Bronchial epithelial cell (primary cell): ENCODE measurements around the gene GATAD2A. TPM values are rescaled to one million over a fixed set of nuclear protein-coding genes. Genes with fewer than 3 reads are reported as not detected.
"Not testable (repeated sequence)": the region's sequence is repeated elsewhere in the genome, so short reads cannot be mapped to it uniquely, and the experiment has no call there.

Source experiments
- DNase-seq: peaks from one replicate; pipeline ENCODE4 v3.0.0-alpha.2; 2010; ENCODE audit warnings: low read depth
- FAIRE-seq: peaks from 2 replicates; lab custom pipeline; 2011; peaks lifted over from hg19 to GRCh38; lab: Jason Lieb, UNC
- H3K27me3 ChIP-seq: 2 replicates; pipeline ENCODE4 v1.5.1; 2011; ENCODE audit warnings: low read length; ENCODE audit not compliant: control insufficient read depth, insufficient read depth
- H3K36me3 ChIP-seq: 2 replicates; pipeline ENCODE4 v1.5.1; 2011; ENCODE audit warnings: low read length; ENCODE audit not compliant: control insufficient read depth, insufficient read depth
- H3K4me3 ChIP-seq: 2 replicates; pipeline ENCODE4 v1.5.1; 2011; ENCODE audit warnings: mild to moderate bottlenecking, low read depth, low read length, control low read depth
- total RNA-seq: library from RNA; depleted of rRNA; stranded (reverse); fragments of >200 nt; gene quantifications from 2 replicates; pipeline ENCODE4 v1.2.1, GENCODE V29; 2014
- TF ChIP-seq, protein P1 (sequence below): IDR thresholded peaks from 2 replicates; pipeline ENCODE4 v1.5.1; 2011; ENCODE audit warnings: mild to moderate bottlenecking, moderate library complexity, low read length, control low read depth, inconsistent platforms; ENCODE audit not compliant: insufficient read depth, severe bottlenecking

The GATAD2A gene
- total RNA-seq, 1 donor from 2014 or later = 48.4 TPM

DNA sequence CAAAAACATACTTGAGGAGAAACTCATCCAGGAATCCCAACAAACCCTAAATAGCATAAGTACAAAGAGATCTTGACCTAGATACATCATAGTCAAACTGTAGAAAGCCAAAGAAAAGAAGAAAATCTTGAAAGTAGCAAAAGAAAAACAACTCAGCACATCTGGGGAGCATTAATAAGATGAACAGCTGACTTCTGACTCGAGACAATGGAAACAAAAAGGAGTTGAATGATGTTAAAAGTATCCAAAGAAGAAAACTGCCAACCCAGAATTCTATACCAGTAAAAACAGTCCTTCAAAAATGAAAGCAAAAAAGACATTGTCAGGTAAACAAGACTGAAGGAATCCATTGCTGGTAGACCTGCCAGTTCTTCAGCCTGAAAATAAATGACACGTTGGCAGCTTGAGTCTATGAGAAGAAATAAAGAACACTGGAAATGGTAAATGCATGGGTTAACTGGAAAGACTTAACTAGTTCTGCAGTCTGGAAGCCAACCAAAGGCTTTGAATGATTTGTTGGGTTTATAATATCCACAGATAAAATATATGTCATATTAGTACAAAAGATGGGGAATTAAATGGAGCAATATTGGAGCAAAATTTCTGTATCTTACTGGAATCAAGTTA lies 63.1 kb downstream of the GATAD2A start:
- TF ChIP-seq, protein P1, sequence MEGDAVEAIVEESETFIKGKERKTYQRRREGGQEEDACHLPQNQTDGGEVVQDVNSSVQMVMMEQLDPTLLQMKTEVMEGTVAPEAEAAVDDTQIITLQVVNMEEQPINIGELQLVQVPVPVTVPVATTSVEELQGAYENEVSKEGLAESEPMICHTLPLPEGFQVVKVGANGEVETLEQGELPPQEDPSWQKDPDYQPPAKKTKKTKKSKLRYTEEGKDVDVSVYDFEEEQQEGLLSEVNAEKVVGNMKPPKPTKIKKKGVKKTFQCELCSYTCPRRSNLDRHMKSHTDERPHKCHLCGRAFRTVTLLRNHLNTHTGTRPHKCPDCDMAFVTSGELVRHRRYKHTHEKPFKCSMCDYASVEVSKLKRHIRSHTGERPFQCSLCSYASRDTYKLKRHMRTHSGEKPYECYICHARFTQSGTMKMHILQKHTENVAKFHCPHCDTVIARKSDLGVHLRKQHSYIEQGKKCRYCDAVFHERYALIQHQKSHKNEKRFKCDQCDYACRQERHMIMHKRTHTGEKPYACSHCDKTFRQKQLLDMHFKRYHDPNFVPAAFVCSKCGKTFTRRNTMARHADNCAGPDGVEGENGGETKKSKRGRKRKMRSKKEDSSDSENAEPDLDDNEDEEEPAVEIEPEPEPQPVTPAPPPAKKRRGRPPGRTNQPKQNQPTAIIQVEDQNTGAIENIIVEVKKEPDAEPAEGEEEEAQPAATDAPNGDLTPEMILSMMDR = no peak
- peaks cover 27% of the 10 kb centered on the region for H3K36me3 ChIP-seq
- no peak for FAIRE-seq

DNA sequence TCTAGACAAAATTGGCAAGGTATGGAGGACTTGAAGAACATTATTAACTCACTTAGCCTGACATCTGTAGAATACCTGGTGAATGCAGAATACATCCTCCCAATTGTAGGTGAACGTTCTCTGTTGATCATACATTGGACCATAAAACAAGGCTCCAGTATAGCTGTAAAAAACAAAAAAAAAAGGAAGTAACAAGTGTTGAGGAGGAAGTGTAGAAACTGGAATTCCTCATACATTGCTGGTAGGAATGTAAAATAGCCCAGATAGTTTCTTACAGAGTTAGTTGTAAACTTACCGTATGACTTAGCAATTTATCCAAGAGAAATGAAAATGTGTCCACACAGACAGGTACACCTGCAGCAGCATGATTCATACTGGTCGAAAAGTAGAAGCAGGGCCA lies 65.1 kb downstream of the GATAD2A start:
- FAIRE-seq = no peak
- no peak for DNase-seq
- Histone ChIP-seq H3K36me3 (peaks cover 21% of the 10 kb centered on the region), H3K27me3 (no peaks in the 10 kb centered on the region), H3K4me3 (no peak overlapping the region)
- TF ChIP-seq, protein P1 = no peak

More for the DNA sequence above, 63.1 kb downstream of the GATAD2A start:
- H3K27me3 ChIP-seq = no peaks in the 10 kb centered on the region
- DNase-seq = no peak
- H3K4me3 ChIP-seq = no peak overlapping the region

DNA sequence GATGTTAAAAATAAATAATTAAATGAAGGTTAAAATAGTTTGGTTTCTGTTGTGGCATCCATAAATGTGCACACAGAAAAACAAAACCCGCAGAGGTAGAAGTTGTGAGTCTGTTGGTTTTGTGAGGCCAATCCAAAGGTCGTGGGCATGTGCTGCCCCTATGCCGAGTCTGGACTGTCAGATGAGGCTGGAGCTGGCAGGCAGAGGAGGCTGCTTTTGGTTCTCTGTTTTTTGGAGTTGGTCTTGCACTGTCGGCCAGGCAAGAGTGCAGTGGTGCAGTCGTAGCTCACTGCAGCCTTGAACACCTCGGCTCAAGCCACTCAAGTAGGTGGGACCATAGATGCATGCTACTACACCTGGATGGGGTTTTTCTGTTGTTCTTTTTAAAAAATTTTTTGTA lies 66.2 kb downstream of the GATAD2A start:
- DNase-seq (no peak), FAIRE-seq (no peak)
- H3K27me3 ChIP-seq = no peaks in the 10 kb centered on the region
- TF ChIP-seq, protein P1 = no peak
- no peak overlapping the region for H3K4me3 ChIP-seq
- peaks cover 12% of the 10 kb centered on the region for H3K36me3 ChIP-seq

DNA sequence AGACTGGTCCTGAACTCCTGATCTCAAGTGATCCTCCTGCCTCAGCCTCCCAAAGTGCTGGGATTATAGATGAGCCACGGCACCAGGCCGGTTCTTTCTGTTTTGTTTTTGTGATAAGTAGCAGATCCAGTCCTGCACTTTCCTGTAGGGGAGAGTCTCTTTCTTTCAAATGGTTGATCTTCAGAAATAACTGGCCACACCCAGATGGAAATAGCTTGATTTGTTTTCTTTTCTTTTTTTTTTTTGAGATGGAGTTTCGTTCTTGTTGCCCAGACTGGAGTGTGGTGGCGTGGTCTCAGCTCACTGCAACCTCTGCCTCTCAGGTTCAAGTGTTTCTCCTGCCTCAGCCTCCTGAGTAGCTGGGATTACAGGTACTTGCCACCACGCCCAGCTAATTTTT lies 66.6 kb downstream of the GATAD2A start:
- FAIRE-seq, H3K4me3 ChIP-seq, H3K27me3 ChIP-seq, DNase-seq: not testable (repeated sequence)
- H3K36me3 ChIP-seq = peaks cover 12% of the 10 kb centered on the region

DNA sequence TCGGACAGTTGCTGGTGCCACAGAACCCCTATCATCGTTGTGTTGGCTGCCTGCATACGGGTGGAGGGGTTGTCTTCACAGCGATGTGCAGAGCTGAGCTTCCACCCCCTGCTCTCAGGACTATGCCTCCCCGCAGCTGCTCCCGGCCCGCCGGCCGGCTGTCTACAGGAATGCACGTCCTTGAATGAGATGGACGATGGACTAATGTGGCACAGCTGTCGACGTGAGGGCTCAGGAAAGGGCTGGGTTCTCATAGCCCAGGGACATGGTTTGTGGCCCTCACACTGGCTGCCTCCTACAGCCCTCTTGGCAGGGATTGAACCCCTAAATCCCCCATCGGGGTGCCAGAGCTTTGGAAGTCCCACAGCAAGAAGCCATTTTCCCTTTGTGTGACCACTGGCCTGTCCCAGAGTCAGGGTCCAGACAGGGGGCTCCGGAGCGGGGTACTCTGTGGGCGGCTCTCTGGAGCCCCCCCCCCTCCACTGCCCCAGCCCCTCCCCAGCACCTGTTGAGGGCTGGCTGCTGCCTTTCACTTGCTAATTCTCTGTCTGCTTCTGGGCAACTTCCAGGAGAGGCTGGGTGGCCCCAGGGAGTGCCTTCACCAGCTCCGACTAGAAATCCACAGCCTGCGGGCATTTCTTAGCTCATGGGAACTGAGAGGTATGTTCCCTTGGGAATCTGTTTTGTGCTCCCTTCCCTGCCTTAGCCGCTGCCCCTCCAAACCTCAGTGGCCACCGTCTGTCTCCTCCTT lies 69.7 kb downstream of the GATAD2A start:
- H3K36me3 ChIP-seq = peaks cover 9% of the 10 kb centered on the region
- no peak for DNase-seq

More for the DNA sequence above, 69.7 kb downstream of the GATAD2A start:
- FAIRE-seq = no peak
- Histone ChIP-seq H3K4me3 (no peak overlapping the region), H3K27me3 (no peaks in the 10 kb centered on the region)
- TF ChIP-seq, protein P1 = no peak
